ENCODE measurements around the gene NSD1. TPM values are rescaled to one million over a fixed set of nuclear protein-coding genes. Genes with fewer than 3 reads are reported as not detected.
A peak's percentile ranks its signal among the peaks of the same experiment; 100 is the strongest.
"Not testable (repeated sequence)": the region's sequence is repeated elsewhere in the genome, so short reads cannot be mapped to it uniquely, and the experiment has no call there.

The NSD1 gene
- total and polyA plus RNA-seq, 7 donors = 6.0 to 56.2 (median 38.5) TPM

DNA sequence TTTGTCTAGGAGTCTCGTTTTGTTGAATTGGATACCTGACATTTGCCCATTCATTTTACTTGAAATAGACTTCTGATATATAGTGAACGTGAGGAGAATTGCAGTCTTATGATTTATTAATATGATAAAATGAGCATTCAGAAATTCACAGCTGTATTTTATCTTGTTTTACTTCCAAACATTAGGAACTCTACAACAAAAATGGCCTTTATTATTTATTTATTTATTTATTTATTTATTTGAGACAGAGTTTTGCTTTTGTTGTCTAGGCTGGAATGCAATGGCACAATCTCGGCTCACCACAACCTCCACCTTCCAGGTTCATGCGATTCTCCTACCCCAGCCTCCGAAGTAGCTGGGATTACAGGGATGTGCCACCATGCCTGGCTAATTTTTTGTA, 108.7 kb downstream of the NSD1 start:
- no peak overlapping the region for H3K27ac ChIP-seq
- no peaks in the 10 kb centered on the region for H3K9me3 ChIP-seq
- no peaks in the 10 kb centered on the region for H3K4me1 ChIP-seq
- H3K4me3 ChIP-seq = no peak overlapping the region
- peaks cover 4 to 92% of the 10 kb centered on the region in 2 donors for H3K36me3 ChIP-seq (ENCODE audit: insufficient read depth in 1 of 2, low read depth in 1 of 2)
- ATAC-seq (no peak), DNase-seq (no peak)
- 91 to 98% (median 93%) methylated on average over 5 of the region's 5 CpGs for WGBS, 3 donors
- no peaks in the 10 kb centered on the region for H3K27me3 ChIP-seq (ENCODE audit: insufficient read depth in 3 of 3, low read length in 2 of 3)
- TF ChIP-seq, protein P1, sequence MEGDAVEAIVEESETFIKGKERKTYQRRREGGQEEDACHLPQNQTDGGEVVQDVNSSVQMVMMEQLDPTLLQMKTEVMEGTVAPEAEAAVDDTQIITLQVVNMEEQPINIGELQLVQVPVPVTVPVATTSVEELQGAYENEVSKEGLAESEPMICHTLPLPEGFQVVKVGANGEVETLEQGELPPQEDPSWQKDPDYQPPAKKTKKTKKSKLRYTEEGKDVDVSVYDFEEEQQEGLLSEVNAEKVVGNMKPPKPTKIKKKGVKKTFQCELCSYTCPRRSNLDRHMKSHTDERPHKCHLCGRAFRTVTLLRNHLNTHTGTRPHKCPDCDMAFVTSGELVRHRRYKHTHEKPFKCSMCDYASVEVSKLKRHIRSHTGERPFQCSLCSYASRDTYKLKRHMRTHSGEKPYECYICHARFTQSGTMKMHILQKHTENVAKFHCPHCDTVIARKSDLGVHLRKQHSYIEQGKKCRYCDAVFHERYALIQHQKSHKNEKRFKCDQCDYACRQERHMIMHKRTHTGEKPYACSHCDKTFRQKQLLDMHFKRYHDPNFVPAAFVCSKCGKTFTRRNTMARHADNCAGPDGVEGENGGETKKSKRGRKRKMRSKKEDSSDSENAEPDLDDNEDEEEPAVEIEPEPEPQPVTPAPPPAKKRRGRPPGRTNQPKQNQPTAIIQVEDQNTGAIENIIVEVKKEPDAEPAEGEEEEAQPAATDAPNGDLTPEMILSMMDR (IDR thresholded peaks at IDR 0.05) = no peak
- intact Hi-C loops (cut with DNase I) = no loop called here

DNA sequence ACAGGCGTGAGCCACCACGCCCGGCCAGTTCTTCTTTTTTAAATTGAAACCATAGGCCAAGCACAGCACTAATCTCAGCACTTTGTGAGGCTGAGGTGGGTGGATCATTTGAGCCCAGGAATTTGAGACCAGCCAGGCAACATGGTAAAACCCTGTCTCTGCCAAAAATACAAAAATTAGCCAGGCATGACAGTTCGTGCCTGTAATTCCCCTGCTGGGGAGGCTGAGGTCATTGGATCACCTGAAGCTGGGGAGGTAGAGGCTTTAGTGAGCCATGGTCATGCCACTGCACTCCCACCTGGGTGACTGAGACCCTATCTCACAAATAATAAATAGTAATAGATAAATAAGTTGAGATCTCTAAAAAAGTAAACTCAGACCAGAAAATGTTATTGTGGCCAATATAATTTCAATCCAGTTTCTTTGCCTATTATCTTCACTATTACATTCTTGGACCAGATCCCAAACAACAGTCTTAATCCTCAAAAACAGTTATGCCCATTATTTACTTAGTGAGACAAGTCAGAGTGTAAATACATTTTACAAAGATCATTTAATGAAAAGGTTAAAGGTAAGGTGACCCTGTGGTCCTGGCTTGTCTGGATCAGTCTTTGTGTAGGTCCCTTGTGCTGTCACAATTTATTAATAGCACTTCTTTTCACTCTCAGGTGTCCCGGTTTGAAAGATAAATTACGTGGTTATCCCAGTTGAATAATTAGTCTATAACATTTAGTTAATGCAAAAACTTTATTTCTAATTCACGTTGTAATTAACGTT, 116.4 kb downstream of the NSD1 start:
- TF ChIP-seq, protein P1 (IDR thresholded peaks at IDR 0.05) = no peak
- Histone ChIP-seq H3K36me3 (ENCODE audit: insufficient read depth in 1 of 2, low read depth in 1 of 2) (peaks cover 9 to 90% of the 10 kb centered on the region in 2 donors), H3K27me3 (ENCODE audit: insufficient read depth in 3 of 3, low read length in 2 of 3) (no peaks in the 10 kb centered on the region), H3K9me3 (no peaks in the 10 kb centered on the region), H3K27ac (peak overlapping the region; percentile 70), H3K4me1 (peaks cover 6% of the 10 kb centered on the region), H3K4me3 (no peak overlapping the region)
- ATAC-seq (peak; percentile 66 to 86 (median 81)), DNase-seq (no peak)
- WGBS, 3 donors = 56 to 75% (median 57%) methylated on average over 8 of the region's 8 CpGs
- intact Hi-C loops (cut with DNase I) = no loop called here

DNA sequence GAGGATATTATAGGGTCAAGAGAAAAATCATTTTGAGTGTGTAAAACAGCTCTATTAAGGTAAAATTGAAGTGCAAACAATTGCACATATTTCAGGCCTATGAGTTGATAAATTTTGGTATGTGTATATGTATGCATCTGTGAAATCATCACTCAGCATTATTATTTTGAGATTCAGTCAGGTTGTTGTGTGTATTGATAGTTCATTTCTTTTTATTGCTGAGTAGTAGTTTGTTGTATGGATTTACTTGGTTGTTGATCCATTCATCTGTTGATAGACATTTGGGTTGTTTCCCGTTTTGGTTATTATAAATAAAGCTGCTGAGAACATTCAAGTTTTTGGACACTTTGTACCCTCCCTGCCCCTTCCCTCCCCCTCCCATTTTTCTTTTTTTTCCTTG, 119.7 kb downstream of the NSD1 start:
- peaks cover 9 to 90% of the 10 kb centered on the region in 2 donors for H3K36me3 ChIP-seq (ENCODE audit: insufficient read depth in 1 of 2, low read depth in 1 of 2)
- intact Hi-C loops (cut with DNase I) = no loop called here
- TF ChIP-seq, protein P1 (IDR thresholded peaks at IDR 0.05) = no peak

DNA sequence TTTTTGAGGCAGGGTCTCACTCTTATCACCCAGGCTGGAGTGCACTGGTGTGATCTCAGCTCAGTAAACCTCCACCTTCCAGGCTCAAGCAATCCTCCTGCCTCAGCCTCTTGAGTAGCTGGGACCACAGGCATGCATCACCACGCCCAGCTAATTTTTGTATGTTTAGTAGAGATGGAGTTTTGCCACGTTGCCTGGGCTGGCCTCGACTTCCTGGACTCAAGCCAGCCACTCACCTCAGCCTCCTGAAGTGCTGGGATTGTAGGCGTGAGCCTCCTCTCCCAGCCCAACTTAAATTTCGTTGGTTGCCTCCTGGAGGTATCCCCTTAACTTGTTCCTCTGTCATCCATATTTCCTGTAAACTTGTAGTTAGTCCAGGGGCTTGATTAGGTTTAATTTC, 122.7 kb downstream of the NSD1 start:
- Histone ChIP-seq H3K4me3 (no peak overlapping the region), H3K9me3 (no peaks in the 10 kb centered on the region), H3K4me1 (peaks cover 9% of the 10 kb centered on the region), H3K27ac (no peak overlapping the region), H3K27me3 (ENCODE audit: insufficient read depth in 3 of 3, low read length in 2 of 3) (no peaks in the 10 kb centered on the region), H3K36me3 (ENCODE audit: insufficient read depth in 1 of 2, low read depth in 1 of 2) (peaks cover 7 to 92% of the 10 kb centered on the region in 2 donors)
- no peak for DNase-seq
- WGBS, 3 donors = 52 to 66% (median 56%) methylated on average over 5 of the region's 5 CpGs
- intact Hi-C loops (cut with DNase I) = loop anchor here in 1 of 2 donors (5.0 kb wide), 1 partner anchor 144 kb away; no protein-coding TSS in a partner anchor
- no peak for ATAC-seq
- TF ChIP-seq, protein P1 (IDR thresholded peaks at IDR 0.05) = no peak

More for the DNA sequence above, 119.7 kb downstream of the NSD1 start:
- DNase-seq (no peak), ATAC-seq (no peak)
- no peaks in the 10 kb centered on the region for H3K27me3 ChIP-seq (ENCODE audit: insufficient read depth in 3 of 3, low read length in 2 of 3)
- H3K4me3 ChIP-seq = no peak overlapping the region
- no peaks in the 10 kb centered on the region for H3K9me3 ChIP-seq
- no peak overlapping the region for H3K27ac ChIP-seq
- H3K4me1 ChIP-seq = peaks cover 6% of the 10 kb centered on the region
- WGBS, 3 donors = 75 to 82% (median 80%) methylated on average over 1 of the region's 1 CpG

DNA sequence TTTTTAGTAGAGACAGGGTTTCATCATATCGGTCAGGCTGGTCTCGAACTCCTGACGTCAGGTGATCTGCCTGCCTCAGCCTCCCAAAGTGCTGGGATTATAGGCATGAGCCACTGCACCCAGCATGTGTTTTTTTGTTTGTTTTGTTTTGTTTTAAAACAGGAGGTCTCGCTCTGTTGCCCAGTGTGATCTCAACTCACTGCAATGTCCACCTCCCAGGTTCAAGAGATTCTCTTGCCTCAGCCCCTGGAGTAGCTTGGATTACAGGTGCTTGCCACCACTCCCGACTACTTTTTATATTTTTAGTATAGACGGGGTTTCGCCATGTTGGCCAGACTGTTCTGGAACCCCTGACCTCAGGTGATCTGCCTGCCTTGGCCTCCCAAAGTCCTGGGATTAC, 125.1 kb downstream of the NSD1 start:
- not testable (repeated sequence) for H3K27me3 ChIP-seq (ENCODE audit: insufficient read depth in 3 of 3, low read length in 2 of 3); H3K4me3 ChIP-seq; DNase-seq; H3K9me3 ChIP-seq
- H3K36me3 ChIP-seq (ENCODE audit: insufficient read depth in 1 of 2, low read depth in 1 of 2) = peaks cover 4 to 92% of the 10 kb centered on the region in 2 donors
- H3K4me1 ChIP-seq = peaks cover 13% of the 10 kb centered on the region
- intact Hi-C loops (cut with DNase I) = loop anchor here in 1 of 2 donors (5.0 kb wide), 1 partner anchor 146 kb away; no protein-coding TSS in a partner anchor
- peak in 2 of 4 donors; percentile 9 to 23 for ATAC-seq
- peak overlapping the region; percentile 14 for H3K27ac ChIP-seq
- 37 to 69% (median 53%) methylated on average over 7 of the region's 7 CpGs for WGBS, 3 donors
